PC-9 (cell line): ENCODE measurements around the gene GATAD2B.

Experiments used
- EZH2 ChIP-seq: fragments of 200-600 bp; sonication (generic); IDR thresholded peaks from 2 replicates; pipeline ENCODE4 v1.8.0; 2017; ENCODE audit warnings: antibody characterized with exemption, low read depth
- TF ChIP-seq, protein P1 (sequence below): fragments of 200-600 bp; sonication (generic); conservative IDR thresholded peaks from 2 replicates; pipeline ENCODE4 v1.6.1; 2017; ENCODE audit warnings: mixed run types, antibody characterized with exemption, mild to moderate bottlenecking, moderate library complexity

DNA sequence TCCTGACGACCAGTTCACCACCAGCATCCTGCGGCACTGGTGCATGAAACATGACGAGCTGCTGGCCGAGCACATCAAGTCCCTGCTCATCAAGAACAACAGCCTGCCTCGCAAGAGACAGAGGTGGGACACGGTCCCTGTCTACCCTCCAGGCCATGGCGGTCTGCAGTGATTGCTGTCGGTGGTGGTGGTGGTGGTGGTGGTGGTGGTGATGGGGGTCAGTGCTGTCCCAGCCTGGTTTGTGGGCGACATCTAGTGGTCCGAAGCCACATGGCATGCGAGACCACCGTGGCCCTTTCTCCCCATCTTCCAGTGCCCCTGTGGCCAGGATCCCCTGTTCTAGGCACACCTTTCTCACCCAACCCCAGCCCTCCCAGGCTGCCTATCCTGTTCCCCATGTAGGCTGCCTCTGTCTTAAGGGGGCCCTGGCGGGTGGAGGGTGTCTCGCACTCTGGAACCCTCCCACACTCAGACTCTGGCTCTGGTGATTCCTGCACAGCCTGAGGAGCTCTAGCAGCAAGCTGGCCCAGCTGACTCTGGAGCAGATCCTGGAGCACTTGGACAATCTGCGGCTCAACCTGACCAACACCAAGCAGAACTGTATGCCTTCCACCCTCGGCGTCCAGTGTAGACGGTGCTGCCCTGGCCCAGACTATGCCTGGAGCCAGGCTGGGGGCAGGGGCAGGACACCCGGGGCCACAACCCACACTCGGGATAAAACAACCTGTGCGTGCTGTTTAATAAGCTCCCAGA, 150.8 kb downstream of the GATAD2B start:
- TF ChIP-seq, protein P1, sequence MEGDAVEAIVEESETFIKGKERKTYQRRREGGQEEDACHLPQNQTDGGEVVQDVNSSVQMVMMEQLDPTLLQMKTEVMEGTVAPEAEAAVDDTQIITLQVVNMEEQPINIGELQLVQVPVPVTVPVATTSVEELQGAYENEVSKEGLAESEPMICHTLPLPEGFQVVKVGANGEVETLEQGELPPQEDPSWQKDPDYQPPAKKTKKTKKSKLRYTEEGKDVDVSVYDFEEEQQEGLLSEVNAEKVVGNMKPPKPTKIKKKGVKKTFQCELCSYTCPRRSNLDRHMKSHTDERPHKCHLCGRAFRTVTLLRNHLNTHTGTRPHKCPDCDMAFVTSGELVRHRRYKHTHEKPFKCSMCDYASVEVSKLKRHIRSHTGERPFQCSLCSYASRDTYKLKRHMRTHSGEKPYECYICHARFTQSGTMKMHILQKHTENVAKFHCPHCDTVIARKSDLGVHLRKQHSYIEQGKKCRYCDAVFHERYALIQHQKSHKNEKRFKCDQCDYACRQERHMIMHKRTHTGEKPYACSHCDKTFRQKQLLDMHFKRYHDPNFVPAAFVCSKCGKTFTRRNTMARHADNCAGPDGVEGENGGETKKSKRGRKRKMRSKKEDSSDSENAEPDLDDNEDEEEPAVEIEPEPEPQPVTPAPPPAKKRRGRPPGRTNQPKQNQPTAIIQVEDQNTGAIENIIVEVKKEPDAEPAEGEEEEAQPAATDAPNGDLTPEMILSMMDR = peak; percentile 37; the same call in 1 of the 2 replicates
- TF ChIP-seq EZH2 = no peak
